ENCODE results near the gene CCSER1.

DNA sequence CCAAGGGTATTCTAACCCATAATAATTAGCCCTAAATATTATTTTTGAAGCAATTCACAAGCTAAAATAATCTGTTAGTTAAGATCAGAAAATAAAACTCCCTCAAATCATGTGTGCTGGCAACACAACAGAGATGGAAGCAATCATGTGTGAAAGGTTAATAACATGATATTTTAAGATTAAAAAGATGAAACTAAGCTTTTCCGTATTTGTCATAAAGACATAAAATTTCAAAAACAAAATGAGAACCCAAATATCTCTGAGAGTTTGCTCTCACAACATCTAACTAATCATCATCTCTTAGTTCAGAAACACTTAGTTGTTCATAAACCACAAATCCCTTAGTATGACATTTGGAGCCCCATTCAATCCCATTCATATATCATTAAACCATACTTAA is 749.1 kb downstream of the CCSER1 start:
- no peak for TF ChIP-seq CTCF (conservative IDR thresholded peaks at IDR 0.05; ENCODE audit: low read length)
- no peak for TF ChIP-seq EZH2phosphoT487 (IDR thresholded peaks at IDR 0.05; ENCODE audit: borderline replicate concordance)

All from Loucy (cell line).